GM12892 (cell line): Measurements from ENCODE around the gene PERM1.
"Not testable (repeated sequence)": the region's sequence is repeated elsewhere in the genome, so short reads cannot be mapped to it uniquely, and the experiment has no call there.

Source experiments
- DNase-seq: peaks from one replicate; pipeline ENCODE4 v3.0.0; 2011; ENCODE audit not compliant: insufficient read length
- FAIRE-seq: peaks from 2 replicates; lab custom pipeline; 2011; peaks lifted over from hg19 to GRCh38; lab: Jason Lieb, UNC
- POLR2A ChIP-seq: IDR thresholded peaks from 2 replicates; pipeline ENCODE4 v1.6.1; 2011; ENCODE audit warnings: low read depth, low read length, control low read depth
- POLR2AphosphoS5 ChIP-seq: IDR thresholded peaks from 2 replicates; pipeline ENCODE4 v1.6.1; 2011; ENCODE audit warnings: low read depth, low read length, control low read depth
- TAF1 ChIP-seq: IDR thresholded peaks from 2 replicates; pipeline ENCODE4 v1.6.1; 2011; ENCODE audit warnings: low read depth, mild to moderate bottlenecking, control low read depth, low read length, borderline replicate concordance

Gene PERM1

GRCh38 chr1:953524-954320 is 28.2 kb downstream of the PERM1 start:
- DNase-seq (no peak), FAIRE-seq (no peak)
- no peak for TF ChIP-seq POLR2A
- no peak for TF ChIP-seq TAF1
- TF ChIP-seq POLR2AphosphoS5: no peak

- TF ChIP-seq POLR2AphosphoS5 (no peak), TAF1 (no peak), POLR2A (no peak)
- DNase-seq: no peak
- FAIRE-seq: no peak
Measured at GRCh38 chr1:952603-953002, 29.3 kb downstream of the PERM1 start.

GRCh38 chr1:952201-952600 is 29.7 kb downstream of the PERM1 start:
- TF ChIP-seq POLR2A (no peak), TAF1 (no peak), POLR2AphosphoS5 (no peak)
- FAIRE-seq: no peak

GRCh38 chr1:951364-951763 is 30.5 kb downstream of the PERM1 start:
- TF ChIP-seq POLR2A (no peak), TAF1 (no peak), POLR2AphosphoS5 (no peak)
- no peak for DNase-seq
- no peak for FAIRE-seq

More at GRCh38 chr1:952201-952600, 29.7 kb downstream of the PERM1 start:
- no peak for DNase-seq

- no peak for TF ChIP-seq POLR2AphosphoS5
- no peak for TF ChIP-seq TAF1
- no peak for TF ChIP-seq POLR2A
- no peak for FAIRE-seq
Measured at GRCh38 chr1:950881-951280, 31.0 kb downstream of the PERM1 start.

GRCh38 chr1:950268-950667 is 31.6 kb downstream of the PERM1 start:
- DNase-seq: no peak
- no peak for FAIRE-seq
- TF ChIP-seq POLR2A (0 out of 2 replicates have a peak, but pooled peaks have one; percentile 36), POLR2AphosphoS5 (no peak), TAF1 (no peak)

More at GRCh38 chr1:950881-951280, 31.0 kb downstream of the PERM1 start:
- no peak for DNase-seq

- no peak for DNase-seq
- no peak for TF ChIP-seq POLR2AphosphoS5
- no peak for TF ChIP-seq POLR2A
- no peak for TF ChIP-seq TAF1
- no peak for FAIRE-seq
Measured at GRCh38 chr1:947958-948357, 33.9 kb downstream of the PERM1 start.

- not testable (repeated sequence) for FAIRE-seq, DNase-seq
Measured at GRCh38 chr1:946811-947210, 35.1 kb downstream of the PERM1 start.

- no peak for DNase-seq
- no peak for TF ChIP-seq POLR2AphosphoS5
- TF ChIP-seq POLR2A: no peak
- TF ChIP-seq TAF1: no peak
- FAIRE-seq: no peak
Measured at GRCh38 chr1:945688-946556, 36.0 kb downstream of the PERM1 start.

- TF ChIP-seq POLR2A (no peak), POLR2AphosphoS5 (no peak), TAF1 (no peak)
- DNase-seq: no peak
- FAIRE-seq: no peak
Measured at GRCh38 chr1:944341-945325, 37.3 kb downstream of the PERM1 start.

GRCh38 chr1:943545-944340 is 38.1 kb downstream of the PERM1 start:
- FAIRE-seq (no peak), DNase-seq (no peak)
- no peak for TF ChIP-seq TAF1
- no peak for TF ChIP-seq POLR2AphosphoS5
- no peak for TF ChIP-seq POLR2A
